HepG2 (cell line): Measurements from ENCODE around the gene RAPGEF6. TPM values are rescaled to one million over a fixed set of nuclear protein-coding genes. Genes with fewer than 3 reads are reported as not detected.

Experiments
- AHR ChIP-seq: IDR thresholded peaks from 2 replicates; pipeline ENCODE4 v1.6.1; 2018; ENCODE audit warnings: missing genetic modification reagents, missing compliant biosample characterization
- ARHGAP35 ChIP-seq: sonication (generic); formaldehyde crosslinking; IDR thresholded peaks from 2 replicates; pipeline ENCODE4 v1.9.0; 2022; ENCODE audit warnings: mild to moderate bottlenecking, inconsistent platforms, moderate library complexity, missing genetic modification reagents, borderline replicate concordance
- ATF3 ChIP-seq: sonication (generic); formaldehyde crosslinking; IDR thresholded peaks from 2 replicates; pipeline ENCODE4 v1.4.0; 2020; ENCODE audit warnings: missing genetic modification reagents
- ELK4 ChIP-seq: sonication (generic); formaldehyde crosslinking; IDR thresholded peaks from 2 replicates; pipeline ENCODE4 v1.9.0; 2021; ENCODE audit warnings: missing genetic modification reagents, borderline replicate concordance
- HNRNPL ChIP-seq: fragments of 200-400 bp; formaldehyde crosslinking; IDR thresholded peaks from 2 replicates; pipeline ENCODE4 v1.6.1; 2017; ENCODE audit warnings: mild to moderate bottlenecking, low read depth, low read length
- KIAA2018 ChIP-seq: sonication (generic); formaldehyde crosslinking; IDR thresholded peaks from 2 replicates; pipeline ENCODE4 v1.5.0; 2020; ENCODE audit warnings: mild to moderate bottlenecking, missing genetic modification reagents, borderline replicate concordance
- NFIC ChIP-seq: IDR thresholded peaks from 2 replicates; pipeline ENCODE4 v1.6.1; 2012; ENCODE audit warnings: mild to moderate bottlenecking, low read length, inconsistent platforms
- PBX2 ChIP-seq: IDR thresholded peaks from 2 replicates; pipeline ENCODE4 v1.6.1; 2016; ENCODE audit warnings: control low read depth
- SP2 ChIP-seq: sonication (generic); formaldehyde crosslinking; IDR thresholded peaks from 2 replicates; pipeline ENCODE4 v1.5.1; 2020; ENCODE audit warnings: mild to moderate bottlenecking, missing genetic modification reagents
- WIZ ChIP-seq: sonication (generic); formaldehyde crosslinking; IDR thresholded peaks from 2 replicates; pipeline ENCODE4 v1.5.1; 2020; ENCODE audit warnings: mild to moderate bottlenecking, missing genetic modification reagents
- ZBTB20 ChIP-seq: sonication (generic); formaldehyde crosslinking; IDR thresholded peaks from 2 replicates; pipeline ENCODE4 v1.8.1; 2023; ENCODE audit warnings: missing genetic modification reagents, low read depth, mild to moderate bottlenecking, borderline replicate concordance
- ZFP91 ChIP-seq: sonication (generic); formaldehyde crosslinking; IDR thresholded peaks from 2 replicates; pipeline ENCODE4 v1.9.0; 2022; ENCODE audit warnings: missing genetic modification reagents, mild to moderate bottlenecking, borderline replicate concordance
- ZKSCAN1 ChIP-seq: fragments of 150-350 bp; IDR thresholded peaks from 2 replicates; pipeline ENCODE4 v1.6.1; 2014; ENCODE audit warnings: low read length
- ZNF501 ChIP-seq: sonication (generic); formaldehyde crosslinking; IDR thresholded peaks from 2 replicates; pipeline ENCODE4 v1.5.1; 2020; ENCODE audit warnings: mild to moderate bottlenecking, moderate library complexity, missing genetic modification reagents
- ZNF549 ChIP-seq: sonication (generic); formaldehyde crosslinking; IDR thresholded peaks from 2 replicates; pipeline ENCODE4 v1.5.0; 2020; ENCODE audit warnings: missing genetic modification reagents
- ZNF788 ChIP-seq: sonication (generic); formaldehyde crosslinking; IDR thresholded peaks from 2 replicates; pipeline ENCODE4 v1.5.0; 2020; ENCODE audit warnings: mild to moderate bottlenecking, missing genetic modification reagents, borderline replicate concordance
- polyA plus RNA-seq, 8 experiments: library from polyadenylated mRNA; depleted of rRNA in 3 of 8; stranded (reverse) in 7 of 8; unstranded in 1 of 8; fragments of >200 nt; fragmentation: Illumina TruSeq in 4 of 8; extraction: Trizol in 4 of 8; gene quantifications; 2 replicates each; pipeline versions ENCODE4 v1.2.1 to v1.2.3, GENCODE V29; 2011 to 2016; ENCODE audit warnings: low read depth in 4 of 8, missing spikeins in 1 of 8, mixed read lengths in 1 of 8; ENCODE audit not compliant: insufficient read depth in 1 of 8
- total RNA-seq, 5 experiments: library from RNA; depleted of rRNA; stranded (reverse); fragments of >200 nt; fragmentation: Illumina TruSeq; extraction: Trizol; gene quantifications; 2 replicates each; pipeline ENCODE4 v1.2.3, GENCODE V29; 2016; ENCODE audit warnings: low read depth in 1 of 5

RAPGEF6 gene
- total and polyA plus RNA-seq, 2 of the 13 experiments (the other 11 are each of a cell fraction or from before 2014, with no cell fraction given): 7.7 to 24.6 TPM

- TF ChIP-seq SP2: no peak
- peak; percentile 40; the same call in 1 of the 2 replicates for TF ChIP-seq ZNF788 (CRISPR knock-in tag)
- TF ChIP-seq HNRNPL: no peak
- no peak for TF ChIP-seq PBX2 (CRISPR knock-in tag)
- TF ChIP-seq WIZ (CRISPR knock-in tag): no peak
- TF ChIP-seq ELK4 (CRISPR knock-in tag): no peak
- TF ChIP-seq AHR (CRISPR knock-in tag): no peak
- TF ChIP-seq ZKSCAN1: no peak
- TF ChIP-seq ZNF501 (CRISPR knock-in tag): peak; percentile 61; the same call in 1 of the 2 replicates
- TF ChIP-seq ATF3: no peak
- TF ChIP-seq ZFP91 (CRISPR knock-in tag): no peak
- TF ChIP-seq KIAA2018 (CRISPR knock-in tag): no peak
- peak; percentile 71; the same call in 1 of the 2 replicates for TF ChIP-seq NFIC
- TF ChIP-seq ZBTB20 (CRISPR knock-in tag): no peak
- TF ChIP-seq ARHGAP35 (CRISPR knock-in tag): no peak
- TF ChIP-seq ZNF549 (CRISPR knock-in tag): no peak
Measured at GRCh38 chr5:131610198-131611063, 24.6 kb downstream of the RAPGEF6 start (continued).
